SU-DHL-6 (cell line): ENCODE data around the gene SERINC3.

ENCODE experiments used
- EZH2phosphoT487 ChIP-seq: fragments of 200-600 bp; sonication (generic), shearing (Covaris generic); conservative IDR thresholded peaks from 2 replicates; pipeline ENCODE4 v1.6.1; 2018; ENCODE audit warnings: mild to moderate bottlenecking, antibody characterized with exemption, low read length, moderate library complexity, mixed read lengths
- TF ChIP-seq, protein P1 (sequence below): fragments of 200-600 bp; sonication (generic); IDR thresholded peaks from one replicate; pipeline ENCODE4 v1.5.1; 2017; ENCODE audit warnings: antibody characterized with exemption, mild to moderate bottlenecking, low read length, moderate library complexity; ENCODE audit not compliant: insufficient read depth, poor library complexity, severe bottlenecking

DNA sequence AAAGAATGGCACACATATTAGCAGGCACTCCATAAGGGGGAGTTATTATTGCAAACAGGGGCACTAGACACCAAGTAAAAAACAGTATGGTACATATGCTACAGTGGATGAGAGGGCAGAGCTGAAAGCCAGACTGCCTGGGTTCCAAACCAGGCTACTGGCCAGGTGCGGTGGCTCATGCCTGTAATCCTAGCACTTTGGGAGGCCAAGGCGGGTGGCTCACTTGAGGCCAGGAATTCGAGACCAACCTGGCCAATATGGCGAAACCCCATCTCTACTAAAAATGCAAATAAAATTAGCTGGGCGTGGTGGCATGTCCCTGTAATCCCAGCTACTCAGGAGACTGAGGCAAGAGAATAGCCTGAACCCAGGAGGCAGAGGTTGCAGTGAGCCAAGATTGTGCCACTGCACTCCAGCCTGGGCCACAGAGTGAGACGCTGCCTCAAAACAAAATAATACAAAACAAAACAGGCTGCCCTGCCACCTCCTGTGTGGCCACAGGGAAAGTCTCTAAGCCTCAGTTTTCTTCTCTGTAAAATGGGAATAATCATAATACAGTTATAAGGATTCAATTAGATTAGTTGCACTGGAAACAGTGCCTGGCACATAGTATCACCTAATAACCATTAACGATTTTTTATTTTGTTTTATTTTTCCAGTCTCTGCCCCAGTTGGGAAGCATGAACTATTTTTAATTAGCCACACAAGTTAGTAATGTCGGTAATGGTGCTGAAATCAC, 53.7 kb downstream of the SERINC3 start:
- TF ChIP-seq, protein P1, sequence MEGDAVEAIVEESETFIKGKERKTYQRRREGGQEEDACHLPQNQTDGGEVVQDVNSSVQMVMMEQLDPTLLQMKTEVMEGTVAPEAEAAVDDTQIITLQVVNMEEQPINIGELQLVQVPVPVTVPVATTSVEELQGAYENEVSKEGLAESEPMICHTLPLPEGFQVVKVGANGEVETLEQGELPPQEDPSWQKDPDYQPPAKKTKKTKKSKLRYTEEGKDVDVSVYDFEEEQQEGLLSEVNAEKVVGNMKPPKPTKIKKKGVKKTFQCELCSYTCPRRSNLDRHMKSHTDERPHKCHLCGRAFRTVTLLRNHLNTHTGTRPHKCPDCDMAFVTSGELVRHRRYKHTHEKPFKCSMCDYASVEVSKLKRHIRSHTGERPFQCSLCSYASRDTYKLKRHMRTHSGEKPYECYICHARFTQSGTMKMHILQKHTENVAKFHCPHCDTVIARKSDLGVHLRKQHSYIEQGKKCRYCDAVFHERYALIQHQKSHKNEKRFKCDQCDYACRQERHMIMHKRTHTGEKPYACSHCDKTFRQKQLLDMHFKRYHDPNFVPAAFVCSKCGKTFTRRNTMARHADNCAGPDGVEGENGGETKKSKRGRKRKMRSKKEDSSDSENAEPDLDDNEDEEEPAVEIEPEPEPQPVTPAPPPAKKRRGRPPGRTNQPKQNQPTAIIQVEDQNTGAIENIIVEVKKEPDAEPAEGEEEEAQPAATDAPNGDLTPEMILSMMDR = no peak
- TF ChIP-seq EZH2phosphoT487 = no peak
